ENCODE data around the gene PLXNB1.
"Not testable (repeated sequence)": the region's sequence is repeated elsewhere in the genome, so short reads cannot be mapped to it uniquely, and the experiment has no call there.

The PLXNB1 gene

DNA sequence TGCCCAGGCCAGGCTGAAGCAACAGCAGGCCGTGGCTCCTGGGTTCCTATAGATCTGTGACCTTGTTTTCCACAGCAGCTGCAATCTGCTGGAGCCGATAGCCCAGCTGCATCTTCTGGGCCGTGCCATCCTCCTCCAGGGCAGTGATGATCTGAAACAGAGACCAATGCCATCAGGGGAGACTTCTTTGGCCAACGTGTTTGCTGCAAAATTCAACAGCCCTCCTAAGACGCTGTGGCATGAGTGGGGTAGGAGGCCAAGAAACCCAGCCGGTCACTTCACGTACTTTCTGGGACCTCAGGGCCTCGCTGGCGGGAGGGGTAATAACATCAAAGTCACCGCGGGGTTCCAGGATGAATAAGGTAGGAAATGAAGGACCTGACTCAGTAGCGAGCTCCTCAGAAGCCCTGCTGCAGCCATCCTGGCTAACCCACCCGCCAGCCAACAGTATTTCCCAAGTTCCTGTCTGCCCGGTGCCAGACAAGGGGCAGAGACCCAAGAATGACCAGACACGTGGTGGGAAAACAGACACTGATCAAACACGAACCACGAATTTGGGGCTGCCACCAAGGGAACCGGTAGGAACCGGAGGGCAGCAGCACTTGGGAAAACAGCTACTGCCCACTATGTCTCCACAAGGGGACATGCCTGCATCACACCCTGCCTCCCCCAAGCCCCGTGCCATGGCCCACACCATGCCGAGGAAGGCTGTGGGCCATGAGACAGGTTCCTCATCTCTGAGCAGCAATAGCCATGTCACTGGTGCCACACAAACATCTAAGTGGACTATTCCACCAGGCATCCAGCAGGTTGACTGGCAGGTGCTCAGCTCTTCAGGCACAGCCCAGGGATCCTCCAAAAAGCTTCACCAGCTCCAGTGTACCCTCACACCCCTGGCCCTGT is 25.2 kb downstream of the PLXNB1 start:
- DNase-seq, result no peak

DNA sequence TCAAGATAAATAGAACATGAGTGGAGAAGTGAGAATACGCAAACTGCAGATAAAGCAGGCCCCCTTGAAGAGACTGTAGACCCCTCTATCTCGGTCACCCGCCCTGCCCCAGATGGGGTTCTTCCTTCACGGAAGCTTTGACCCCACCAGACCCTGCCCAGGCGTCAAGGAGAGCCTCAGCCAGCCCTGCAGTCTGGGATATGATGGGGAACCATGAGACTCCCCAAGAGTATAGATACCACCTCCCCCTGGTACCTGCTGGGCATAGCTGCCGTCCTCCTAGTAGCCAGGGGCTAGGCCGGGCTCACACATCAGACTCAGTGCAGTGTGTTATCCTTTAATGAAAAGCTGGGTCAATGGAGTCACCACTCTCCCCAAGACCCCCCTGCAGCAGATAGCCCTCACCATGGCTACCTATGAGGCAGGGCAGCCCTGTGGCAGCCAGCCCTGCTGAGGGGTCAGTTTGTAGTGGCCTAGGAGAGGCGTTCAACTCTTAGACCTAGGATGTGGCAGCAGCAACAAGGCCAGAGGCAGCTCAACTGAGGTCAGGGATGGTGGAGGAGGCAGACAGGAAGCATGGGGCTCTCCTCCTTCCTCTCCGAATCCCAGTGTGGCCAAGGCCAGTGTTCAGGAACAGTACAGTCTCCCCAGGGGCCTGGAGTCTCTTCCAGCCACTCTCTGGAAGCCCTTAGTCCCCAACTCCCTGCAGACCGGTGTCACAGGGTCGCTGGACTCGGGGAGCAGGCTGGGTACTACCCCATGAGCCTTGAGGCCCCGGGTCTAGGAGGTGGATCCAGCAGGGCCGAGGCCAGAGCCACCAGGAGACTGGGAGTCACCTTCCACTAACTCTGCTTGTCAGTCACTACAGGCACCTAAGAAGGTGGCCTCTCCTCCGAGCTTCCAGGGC is 26.1 kb downstream of the PLXNB1 start:
- no peak for DNase-seq

DNA sequence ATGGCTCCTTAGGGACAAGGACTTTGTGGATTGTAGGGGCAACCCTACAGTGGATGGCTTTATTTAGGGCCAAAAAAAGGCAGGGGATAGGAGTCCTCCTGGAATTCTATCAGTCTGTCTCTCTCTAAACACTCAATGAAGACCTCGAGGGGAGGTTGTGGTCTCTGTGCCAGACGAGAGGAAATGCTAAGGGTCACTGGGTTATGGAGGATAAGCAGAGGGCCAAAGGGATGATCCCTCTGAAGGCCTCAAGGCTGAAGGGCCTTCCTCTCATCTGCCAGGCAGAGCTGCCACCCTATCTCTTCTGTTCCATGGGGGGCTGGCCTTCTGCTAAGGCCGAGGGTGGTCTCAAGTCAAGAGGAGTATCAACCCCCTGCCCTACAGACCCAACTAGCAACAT is 27.0 kb downstream of the PLXNB1 start:
- no peak for DNase-seq

DNA sequence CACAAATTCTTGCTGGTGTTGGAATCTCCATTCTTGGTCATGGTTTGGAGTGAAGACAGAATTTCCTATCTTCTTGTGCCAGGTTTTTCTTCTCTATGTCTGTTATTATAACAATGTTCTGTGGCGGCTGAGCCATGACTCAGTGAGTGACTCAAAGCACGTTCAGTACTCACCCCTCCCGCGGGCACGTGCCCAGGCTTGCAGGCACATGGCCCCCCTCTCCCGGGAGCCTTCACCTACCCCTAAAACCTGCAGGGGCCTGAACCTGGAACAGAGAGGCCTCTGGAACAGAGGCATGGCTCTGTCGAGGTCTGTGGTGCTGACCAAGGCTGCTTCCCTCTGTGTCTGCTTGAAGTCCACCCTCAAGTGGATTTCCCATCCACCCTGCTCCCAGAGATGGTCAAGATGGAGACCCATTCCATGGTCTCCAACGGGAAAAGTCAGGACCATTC is 27.6 kb downstream of the PLXNB1 start:
- peak; percentile 91 for DNase-seq

DNA sequence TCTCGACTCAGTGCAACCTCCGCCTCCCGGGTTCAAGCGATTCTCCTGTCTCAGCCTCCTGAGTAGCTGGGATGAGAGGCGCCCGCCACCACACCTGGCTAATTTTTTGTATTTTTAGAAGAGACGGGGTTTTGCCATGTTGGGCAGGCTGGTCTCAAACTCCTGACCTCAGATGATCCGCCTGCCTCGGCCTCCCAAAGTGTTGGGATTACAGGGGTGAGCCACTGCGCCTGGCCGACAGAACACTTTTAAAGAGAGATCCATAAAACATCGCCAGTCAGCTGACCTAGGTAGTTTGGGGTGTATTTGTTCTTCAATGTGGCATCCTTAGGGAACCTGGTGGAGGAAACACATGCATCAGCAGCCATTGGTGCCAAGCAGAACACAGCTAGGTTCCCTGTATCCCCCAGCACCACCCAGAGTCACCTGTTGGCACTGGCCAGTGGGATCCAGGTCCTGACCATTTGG is 28.4 kb downstream of the PLXNB1 start:
- not testable (repeated sequence) for DNase-seq

DNA sequence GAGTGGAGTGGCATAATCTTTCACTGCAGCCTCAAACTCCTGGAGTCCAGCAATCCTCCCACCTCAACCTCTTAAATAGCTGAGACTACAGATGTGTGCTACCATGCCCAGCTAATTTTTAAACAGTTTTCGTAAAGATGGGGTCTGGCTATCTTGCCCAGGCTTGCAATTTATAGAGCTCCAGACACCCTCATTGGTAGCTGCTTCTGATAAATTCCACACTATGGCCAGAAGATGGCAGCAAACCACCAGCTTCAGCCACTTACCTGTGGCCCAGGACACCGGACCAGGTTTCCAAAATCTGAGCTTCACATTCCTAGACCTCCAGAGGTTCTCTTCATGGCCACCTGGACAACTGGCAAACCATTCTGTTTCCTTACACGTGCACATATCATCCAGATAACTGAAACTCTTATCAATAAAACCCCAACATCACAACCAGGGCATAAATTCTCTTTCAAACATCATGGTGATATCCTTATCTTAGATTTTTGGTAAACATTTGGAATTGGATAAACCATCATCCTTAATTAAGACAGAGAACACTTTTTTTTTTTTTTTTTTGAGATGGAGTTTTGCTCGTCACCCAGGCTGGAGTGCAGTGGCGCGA is 29.0 kb downstream of the PLXNB1 start:
- peak; percentile 55 for DNase-seq

DNA sequence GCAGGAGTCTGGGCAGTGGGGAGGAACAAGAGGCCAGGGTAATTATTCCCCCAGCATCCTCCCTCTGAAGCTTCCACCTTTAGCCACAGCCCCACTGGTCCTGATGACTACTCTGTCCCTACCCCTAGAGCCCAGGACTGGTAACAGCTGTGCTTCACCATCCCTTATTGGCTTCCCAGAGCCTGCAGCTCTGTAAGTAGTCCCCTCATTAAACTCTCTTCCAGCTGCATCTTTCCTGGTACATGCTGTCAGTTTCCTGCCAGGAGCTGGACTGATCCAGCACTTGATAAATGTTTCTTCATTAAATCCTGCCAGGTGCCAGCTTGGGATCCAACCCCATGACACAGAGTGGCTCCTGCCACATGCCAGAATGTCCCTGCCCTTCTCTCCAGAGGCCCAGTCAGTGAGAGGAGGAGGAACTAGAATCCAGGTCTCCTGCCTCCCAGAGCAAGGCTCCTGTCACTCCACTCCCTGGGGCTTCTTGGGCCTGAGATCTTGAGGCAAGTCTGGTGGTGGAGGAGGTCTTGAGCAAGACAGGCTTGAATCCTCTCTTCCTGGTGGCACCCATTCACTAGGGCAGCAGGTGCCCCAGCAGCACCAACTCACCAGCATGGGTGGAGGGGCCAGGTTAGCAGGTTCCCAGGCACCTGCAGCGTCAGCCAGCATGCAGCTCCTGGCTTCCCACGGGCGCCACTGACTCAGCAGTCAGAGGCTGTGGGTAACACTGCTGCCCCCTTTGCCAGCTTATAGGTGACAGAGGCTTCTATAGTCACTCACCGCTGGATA is 30.3 kb downstream of the PLXNB1 start:
- DNase-seq, result no peak

DNA sequence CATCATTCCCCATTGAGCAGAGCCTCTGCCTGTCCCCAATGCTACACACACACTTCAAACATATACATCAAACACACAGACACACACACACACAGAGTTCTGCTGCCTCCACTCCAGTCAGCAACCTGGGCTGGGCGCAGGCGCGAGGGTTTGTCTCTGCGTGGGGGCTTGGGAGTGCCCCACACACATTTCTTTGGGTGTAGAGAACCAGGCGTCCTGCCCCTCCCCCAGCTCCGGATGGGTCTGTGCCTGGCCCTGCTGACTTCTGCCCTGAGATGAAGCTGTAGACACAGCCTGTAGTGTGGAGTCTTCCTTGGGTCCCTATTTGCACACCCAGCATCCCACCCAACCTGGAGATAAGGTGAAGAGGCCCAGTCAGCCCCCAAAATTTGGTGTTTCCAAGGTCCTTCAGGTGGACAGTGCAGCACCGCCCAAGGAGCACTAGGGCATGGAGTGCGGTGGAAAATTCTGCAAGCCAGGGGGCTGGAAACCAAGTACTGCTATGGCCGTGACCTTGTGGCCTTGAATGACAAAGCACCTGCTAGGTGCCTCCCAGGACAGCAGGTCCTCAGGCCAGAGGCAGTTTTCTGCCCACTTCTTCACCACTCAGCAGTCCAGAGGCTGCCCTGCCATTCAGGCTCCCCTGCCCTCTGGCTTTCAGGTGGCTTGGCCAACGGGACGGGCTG is 31.0 kb downstream of the PLXNB1 start:
- DNase-seq, result no peak

DNA sequence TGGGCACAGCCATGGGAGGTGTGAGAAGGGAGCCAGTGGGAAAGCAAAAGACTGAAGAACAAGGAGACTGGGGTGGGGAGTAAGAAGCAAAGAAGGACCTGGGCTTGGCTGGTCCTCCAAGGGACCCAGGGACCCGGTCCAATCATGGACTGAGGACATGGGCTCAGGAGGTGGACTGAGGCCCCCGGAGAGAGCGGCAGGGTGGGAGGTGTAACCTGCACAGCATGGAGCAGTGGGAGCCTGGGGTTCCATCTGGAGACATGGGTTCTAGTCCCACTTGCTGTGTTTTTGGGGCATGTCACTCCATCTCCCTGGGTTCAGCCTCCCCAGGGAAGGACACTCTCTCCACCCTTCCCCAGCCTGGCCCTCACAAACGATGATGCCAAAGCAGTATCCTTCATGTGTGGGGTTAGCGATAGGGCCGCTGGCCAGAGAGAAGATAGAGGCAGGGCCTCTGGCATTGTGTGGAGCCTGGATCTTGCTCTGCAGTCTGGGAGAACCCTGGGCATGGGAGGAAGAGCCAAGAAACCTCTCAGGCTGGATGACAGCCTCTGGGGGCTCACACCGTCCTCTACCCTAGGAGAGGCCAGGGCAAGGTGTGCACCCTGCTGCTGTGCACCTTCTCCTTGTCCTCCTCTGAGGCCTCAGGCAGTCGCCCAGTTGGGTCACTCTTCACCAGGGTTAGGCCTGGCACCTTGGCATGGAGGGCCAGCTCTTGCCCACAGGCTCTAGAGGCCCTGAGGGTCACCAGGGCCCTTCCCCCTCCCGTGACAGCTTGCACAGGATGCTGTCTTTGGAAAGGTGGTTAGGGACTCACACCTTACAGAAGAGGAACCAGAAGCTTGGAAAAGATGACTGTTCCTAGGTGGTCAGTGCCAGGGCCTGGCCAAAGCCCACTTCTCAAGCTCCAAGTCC is 31.9 kb downstream of the PLXNB1 start:
- no peak for DNase-seq

DNA sequence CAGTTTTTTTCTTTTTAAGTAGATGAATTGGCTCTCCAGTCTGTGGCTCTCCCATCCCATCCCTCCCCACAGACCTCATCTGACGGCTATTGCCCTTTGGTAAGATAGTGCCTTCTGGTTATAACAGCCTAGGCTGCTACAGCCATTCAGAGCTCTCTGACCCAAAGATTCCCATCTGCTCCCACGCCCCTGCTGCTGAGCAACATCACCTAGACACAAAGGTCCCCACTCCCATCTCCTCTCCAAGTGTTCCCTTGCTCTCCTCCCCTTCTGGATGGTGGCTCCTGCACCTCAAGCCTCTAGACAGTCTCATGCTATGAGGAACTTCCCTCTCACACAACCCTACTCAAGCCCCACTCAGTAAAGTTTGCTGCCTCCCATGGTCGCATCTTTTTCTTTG is 34.2 kb downstream of the PLXNB1 start:
- DNase-seq, result no peak

DNA sequence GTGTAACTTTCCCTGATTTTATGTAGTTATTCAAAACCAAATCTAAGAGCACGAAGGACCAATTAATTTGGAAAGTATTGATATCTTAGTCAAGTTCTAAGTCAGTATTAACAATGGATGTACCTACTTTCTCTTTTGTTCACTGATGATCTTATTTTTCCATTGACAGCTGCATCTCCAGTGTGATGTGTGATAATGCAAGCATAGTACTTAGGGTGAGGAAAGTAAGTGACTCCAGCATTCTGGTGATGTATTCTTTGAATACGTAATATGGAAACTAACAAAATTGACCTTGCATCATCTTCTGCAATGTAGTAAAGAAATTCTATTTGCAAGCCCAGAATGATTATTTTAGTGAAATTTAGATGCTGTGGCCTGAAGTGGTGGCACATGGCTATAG is 35.5 kb downstream of the PLXNB1 start:
- DNase-seq, result no peak

DNA sequence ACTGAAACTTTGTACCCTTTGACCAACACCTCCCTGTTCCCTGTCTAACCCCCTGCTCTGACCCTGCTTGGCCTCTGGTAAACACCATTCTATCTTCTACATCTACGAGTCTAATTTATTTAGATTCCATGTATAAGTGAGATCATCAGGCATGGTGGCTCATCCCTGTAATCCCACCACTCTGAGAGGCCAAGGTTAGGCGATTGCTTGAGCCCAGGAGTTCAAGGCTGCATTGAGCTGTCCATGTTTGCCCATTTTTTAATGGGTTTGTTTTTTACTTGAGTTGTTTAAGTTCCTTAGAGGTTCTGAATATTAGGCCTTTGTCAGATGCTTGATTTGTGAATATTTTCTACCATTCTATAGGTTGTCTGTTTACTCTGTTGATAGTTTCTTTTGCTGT is 40.9 kb downstream of the PLXNB1 start:
- DNase-seq, result no peak

DNA sequence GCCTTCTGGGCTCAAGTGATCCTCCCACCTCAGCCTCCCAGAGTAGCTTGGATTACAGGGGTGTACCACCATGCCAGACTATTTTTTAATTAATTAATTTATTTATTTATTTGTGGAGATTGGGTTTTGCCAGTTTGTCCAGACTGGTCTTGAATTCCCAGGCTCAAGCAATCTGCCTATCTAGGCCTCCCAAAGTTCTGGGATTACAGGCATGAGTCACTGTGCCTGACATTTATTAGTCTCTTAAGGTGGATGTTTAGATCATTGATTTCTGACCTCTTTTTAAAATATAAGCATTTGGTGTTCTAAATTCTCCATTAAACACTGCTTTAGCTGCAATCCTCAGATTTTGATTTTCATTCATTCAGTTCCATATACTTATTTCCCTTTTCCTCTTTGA is 42.3 kb downstream of the PLXNB1 start:
- DNase-seq, result no peak

DNA sequence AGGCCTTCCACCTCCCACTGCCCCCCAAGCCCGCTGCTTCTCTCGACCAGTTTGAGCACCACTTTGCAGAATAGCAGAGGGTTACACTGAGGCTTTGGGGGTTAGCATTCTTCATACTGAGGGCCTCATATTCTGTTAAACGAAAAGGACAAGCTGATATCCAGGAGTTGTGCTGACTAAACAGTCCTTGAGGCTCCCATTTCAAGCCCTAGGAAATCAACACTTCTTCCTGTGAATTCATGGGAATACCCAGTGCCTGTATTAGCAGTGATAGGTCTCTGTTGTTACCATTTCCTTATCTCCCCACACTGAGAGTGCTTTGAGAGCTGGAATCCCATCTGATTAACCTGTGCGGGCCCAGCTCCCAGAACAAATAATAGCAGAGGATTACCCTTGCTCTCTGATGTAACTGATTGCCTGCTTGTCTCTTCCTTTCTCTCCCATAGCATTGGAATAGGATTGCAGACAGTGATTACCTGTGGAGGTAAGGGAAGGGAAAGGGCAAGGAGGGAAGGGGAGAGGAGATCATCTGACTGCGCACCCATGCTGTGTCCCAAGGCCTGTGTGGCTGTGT is 56.9 kb downstream of the PLXNB1 start:
- DNase-seq, result no peak

DNA sequence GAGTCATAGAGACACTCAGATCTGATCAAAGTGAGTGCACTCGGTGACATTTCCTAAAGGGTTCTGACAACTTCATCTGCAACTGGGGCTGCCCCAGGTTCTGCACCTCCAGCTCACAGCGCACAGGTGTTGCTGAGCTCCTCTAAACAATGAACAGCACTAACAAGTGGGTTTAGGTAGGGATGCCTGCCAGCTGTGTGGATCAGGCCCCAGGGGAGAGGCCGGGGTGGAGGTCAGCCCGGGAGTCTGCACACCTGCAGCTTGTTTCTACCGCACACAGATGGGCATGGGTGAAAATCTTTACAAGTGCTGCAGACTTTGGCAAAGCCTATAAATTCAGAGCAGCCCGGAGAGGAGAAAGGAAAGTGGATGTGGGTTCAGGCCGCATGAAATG is 57.5 kb downstream of the PLXNB1 start:
- DNase-seq, result no peak

DNA sequence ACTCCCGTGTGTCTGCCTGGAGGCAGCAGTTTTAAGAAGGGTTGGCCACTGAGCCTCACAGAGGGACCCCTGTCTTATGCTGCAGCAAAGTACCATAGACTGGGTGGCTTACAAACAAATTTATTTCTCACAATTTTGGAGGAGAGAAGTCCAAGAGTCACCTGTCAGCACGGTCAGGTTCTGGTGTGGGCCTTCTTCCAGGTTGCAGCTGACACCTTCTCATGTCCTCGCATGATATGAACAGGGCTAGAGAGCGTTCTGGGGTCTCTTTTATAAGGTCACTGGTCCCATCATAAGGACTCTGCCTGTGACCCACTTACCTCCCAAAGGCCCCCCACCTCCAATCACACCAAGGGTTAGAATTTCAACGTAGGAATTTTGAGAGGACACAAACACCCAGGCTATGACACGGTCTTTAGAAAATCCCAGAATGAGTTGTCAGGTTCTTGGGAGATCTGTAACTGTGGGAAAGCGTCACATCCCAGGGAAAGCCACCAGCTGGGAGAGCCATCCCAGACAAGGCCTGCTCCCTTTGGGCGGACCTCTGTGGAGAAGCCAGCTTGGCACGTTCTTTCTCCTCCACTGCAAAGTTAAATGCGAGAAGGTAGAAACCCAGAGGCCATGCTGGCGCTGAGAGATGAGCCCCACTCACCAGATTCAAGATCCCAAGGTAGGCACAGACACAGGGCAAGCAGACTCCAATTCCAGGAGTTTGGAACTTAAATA is 58.1 kb downstream of the PLXNB1 start, which contains the start of gene FBXW12:
FBXW12 (plus strand) TSS at position 569 of the 726 bp plus-strand sequence. CDS start 549 bp downstream, outside the sequence.
- no peak for DNase-seq

DNA sequence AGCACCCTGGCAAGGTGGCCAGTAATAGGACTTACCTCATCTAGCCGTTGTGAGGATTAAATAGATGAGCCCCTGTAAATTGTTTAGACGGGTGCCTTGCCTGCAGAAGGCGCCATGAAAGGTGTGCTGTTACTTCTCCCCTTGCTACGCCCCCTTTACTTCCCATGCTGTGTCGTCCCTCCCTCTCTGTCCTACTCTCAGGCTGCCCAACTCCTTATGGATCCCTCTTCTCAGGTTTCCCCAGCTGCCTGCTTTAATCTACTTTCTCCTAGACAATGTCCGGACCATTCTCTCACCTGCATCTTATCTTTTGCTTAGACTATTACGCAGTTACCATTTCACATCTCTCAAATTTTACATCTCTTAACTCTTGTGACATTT is 59.6 kb downstream of the PLXNB1 start:
- no peak for DNase-seq

DNA sequence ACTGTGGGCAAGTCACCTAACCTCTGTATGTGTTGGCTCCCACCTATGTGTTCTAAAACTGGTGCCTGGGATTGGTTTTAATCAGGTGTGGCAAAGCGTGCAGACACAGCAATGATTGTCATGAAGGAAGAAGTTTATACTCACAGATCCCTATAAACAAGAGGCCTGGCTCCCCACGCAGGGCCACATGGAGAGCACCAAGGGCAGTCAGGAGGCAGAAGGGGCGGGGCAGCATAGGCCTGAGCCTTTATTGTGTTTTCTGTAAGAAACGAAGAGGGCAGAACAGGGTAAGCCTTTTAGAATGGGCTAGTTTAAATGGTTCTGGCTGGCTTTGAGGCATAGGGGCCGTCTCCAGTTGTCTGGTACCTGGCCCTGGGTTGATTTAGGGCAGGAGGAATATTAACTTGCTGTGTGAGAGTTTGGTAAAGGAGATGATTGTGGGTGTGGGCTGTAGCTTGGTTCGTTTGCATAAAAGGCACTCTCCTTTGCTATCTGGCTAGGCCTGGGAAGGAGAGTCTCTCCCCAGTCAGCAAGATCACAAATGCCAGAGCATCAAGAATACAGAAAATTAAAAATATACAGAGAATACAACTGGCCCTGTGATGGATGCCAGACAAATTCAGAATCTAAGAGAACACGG is 60.1 kb downstream of the PLXNB1 start:
- no peak for DNase-seq

DNA sequence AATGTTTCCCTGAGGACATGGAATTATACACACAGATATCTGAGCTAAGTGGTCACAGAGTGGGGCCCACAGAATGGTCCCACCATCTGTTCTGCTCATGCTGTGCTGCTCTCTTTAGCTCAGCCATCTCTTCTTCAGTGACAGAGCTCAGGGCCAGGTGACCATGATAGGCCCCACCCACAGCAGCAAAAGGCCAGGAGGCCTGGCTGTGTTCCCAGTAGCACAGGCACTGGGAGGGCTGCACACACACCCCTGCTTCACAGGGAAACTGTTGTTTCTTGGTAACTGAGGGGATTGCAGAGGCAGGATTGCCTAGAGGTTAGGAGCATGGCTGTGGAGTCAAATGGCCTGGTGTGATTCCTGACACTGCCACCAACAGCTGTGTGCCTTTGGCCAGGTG is 62.7 kb downstream of the PLXNB1 start:
- no peak for DNase-seq

Measured in fibroblast of skin of back (primary cell).